Measurements from ENCODE around the gene CSGALNACT2.

GRCh38 chr10:43196131-43196980 is 58.1 kb downstream of the CSGALNACT2 start:
- TF ChIP-seq CTCF (conservative IDR thresholded peaks at IDR 0.05; ENCODE audit: low read length) (no peak), EZH2phosphoT487 (IDR thresholded peaks at IDR 0.05; ENCODE audit: borderline replicate concordance, low read depth, low read length) (no peak)
